ENCODE measurements around the gene CISD3.
A peak's percentile ranks its signal among the peaks of the same experiment; 100 is the strongest.

CISD3 gene

GRCh38 chr17:38729886-38730525 lies at the start of gene CISD3:
Gene CISD3 (plus strand): TSS chr17:38730341. CDS start chr17:38730359, 18 bp downstream.
- DNase-seq: peak; percentile 84

GRCh38 chr17:38681096-38681495 lies 49.0 kb upstream of the CISD3 start:
- no peak for DNase-seq

GRCh38 chr17:38685491-38685890 lies 44.6 kb upstream of the CISD3 start:
- no peak for DNase-seq

- DNase-seq: no peak
These were observed 42.9 kb upstream of the CISD3 start for GRCh38 chr17:38687286-38687685.

GRCh38 chr17:38690386-38690785 lies 39.8 kb upstream of the CISD3 start:
- no peak for DNase-seq

GRCh38 chr17:38691154-38691553 lies 39.0 kb upstream of the CISD3 start:
- DNase-seq: no peak

GRCh38 chr17:38693700-38694329 lies 36.3 kb upstream of the CISD3 start:
- DNase-seq: no peak

- no peak for DNase-seq
These were observed 32.9 kb upstream of the CISD3 start for GRCh38 chr17:38697061-38697820.

- DNase-seq: no peak
These were observed 31.4 kb upstream of the CISD3 start for GRCh38 chr17:38698760-38699159.

- peak; percentile 86 for DNase-seq
These were observed 28.5 kb upstream of the CISD3 start for GRCh38 chr17:38701504-38702165.

- DNase-seq: peak; percentile 78
These were observed 27.8 kb upstream of the CISD3 start for GRCh38 chr17:38702166-38702915.

GRCh38 chr17:38702916-38703741 lies 27.0 kb upstream of the CISD3 start:
- no peak for DNase-seq

GRCh38 chr17:38703742-38704605 lies 26.2 kb upstream of the CISD3 start:
- DNase-seq: peak; percentile 86

- DNase-seq: peak; percentile 80
These were observed 25.3 kb upstream of the CISD3 start, which contains the start of gene MLLT6 for GRCh38 chr17:38704606-38705522. Gene MLLT6 (plus strand): TSS chr17:38705273. CDS start chr17:38705633, 360 bp downstream.

GRCh38 chr17:38705523-38705802 lies 24.7 kb upstream of the CISD3 start:
- DNase-seq: no peak

- DNase-seq: peak; percentile 41
These were observed 24.2 kb upstream of the CISD3 start for GRCh38 chr17:38705803-38706504.

- DNase-seq: peak; percentile 24
These were observed 23.5 kb upstream of the CISD3 start for GRCh38 chr17:38706505-38707216.

GRCh38 chr17:38707678-38708351 lies 22.3 kb upstream of the CISD3 start:
- no peak for DNase-seq
